H1 (cell line): ENCODE results near the gene PRR27. TPM values are rescaled to one million over a fixed set of nuclear protein-coding genes. Genes with fewer than 3 reads are reported as not detected.

Experiments
- CHD1 ChIP-seq: IDR thresholded peaks from 2 replicates; pipeline ENCODE4 v1.6.1; 2012; ENCODE audit warnings: low read depth, low read length, improper control_type of control experiment
- SP2 ChIP-seq: IDR thresholded peaks from 2 replicates; pipeline ENCODE4 v1.6.1; 2012; ENCODE audit warnings: mild to moderate bottlenecking, low read length, inconsistent platforms
- polyA plus RNA-seq, 7 experiments: library from polyadenylated mRNA; depleted of rRNA in 3 of 7; stranded (reverse) in 5 of 7; unstranded in 2 of 7; fragments of >200 nt in 5 of 7; fragments of 200-250 nt in 2 of 7; gene quantifications; 1 replicate in 5 of 7; 2 replicates in 1 of 7; 4 replicates in 1 of 7; pipeline versions ENCODE4 v1.2.1 to v1.2.3, GENCODE V29; 2011 to 2013; ENCODE audit warnings: missing spikeins in 2 of 7, mixed read lengths in 2 of 7
- total RNA-seq: library from RNA; stranded (reverse); fragmentation: NEBNext Ultra II Directional; extraction: Animal tissue kit (Norgen Biotek cat#: 25700); gene quantifications from 2 replicates; pipeline ENCODE4 v1.2.1, GENCODE V29; 2021
- TF ChIP-seq, protein P1 (sequence below): fragments of 300-600 bp; sonication (generic); IDR thresholded peaks from 2 replicates; pipeline ENCODE4 v1.7.1; 2012; ENCODE audit warnings: low read length, moderate library complexity, mild to moderate bottlenecking, inconsistent platforms; ENCODE audit not compliant: insufficient replicate concordance

PRR27 gene
- total and polyA plus RNA-seq, 2 of the 8 experiments (the other 6 are each of a cell fraction or from before 2014, with no cell fraction given), result not detected

DNA sequence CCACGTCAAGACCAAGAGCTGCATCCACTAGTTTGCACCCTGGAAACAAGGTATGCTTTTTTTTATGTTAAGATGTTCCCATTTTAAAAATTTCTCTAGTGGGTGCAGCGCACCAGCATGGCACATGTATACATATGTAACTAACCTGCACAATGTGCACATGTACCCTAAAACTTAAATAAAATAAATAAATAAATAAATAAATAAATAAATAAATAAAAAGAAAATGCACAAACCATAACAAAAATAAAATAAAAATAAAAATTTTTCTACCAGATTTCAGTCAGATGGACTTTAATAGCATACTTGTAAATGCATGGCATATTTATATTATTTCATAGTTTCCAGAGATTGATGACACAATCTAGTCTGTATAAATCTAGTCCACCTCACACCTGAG is 1.9 kb upstream of the PRR27 start (continued):
- TF ChIP-seq CHD1 (no peak), SP2 (no peak)
- TF ChIP-seq, protein P1, sequence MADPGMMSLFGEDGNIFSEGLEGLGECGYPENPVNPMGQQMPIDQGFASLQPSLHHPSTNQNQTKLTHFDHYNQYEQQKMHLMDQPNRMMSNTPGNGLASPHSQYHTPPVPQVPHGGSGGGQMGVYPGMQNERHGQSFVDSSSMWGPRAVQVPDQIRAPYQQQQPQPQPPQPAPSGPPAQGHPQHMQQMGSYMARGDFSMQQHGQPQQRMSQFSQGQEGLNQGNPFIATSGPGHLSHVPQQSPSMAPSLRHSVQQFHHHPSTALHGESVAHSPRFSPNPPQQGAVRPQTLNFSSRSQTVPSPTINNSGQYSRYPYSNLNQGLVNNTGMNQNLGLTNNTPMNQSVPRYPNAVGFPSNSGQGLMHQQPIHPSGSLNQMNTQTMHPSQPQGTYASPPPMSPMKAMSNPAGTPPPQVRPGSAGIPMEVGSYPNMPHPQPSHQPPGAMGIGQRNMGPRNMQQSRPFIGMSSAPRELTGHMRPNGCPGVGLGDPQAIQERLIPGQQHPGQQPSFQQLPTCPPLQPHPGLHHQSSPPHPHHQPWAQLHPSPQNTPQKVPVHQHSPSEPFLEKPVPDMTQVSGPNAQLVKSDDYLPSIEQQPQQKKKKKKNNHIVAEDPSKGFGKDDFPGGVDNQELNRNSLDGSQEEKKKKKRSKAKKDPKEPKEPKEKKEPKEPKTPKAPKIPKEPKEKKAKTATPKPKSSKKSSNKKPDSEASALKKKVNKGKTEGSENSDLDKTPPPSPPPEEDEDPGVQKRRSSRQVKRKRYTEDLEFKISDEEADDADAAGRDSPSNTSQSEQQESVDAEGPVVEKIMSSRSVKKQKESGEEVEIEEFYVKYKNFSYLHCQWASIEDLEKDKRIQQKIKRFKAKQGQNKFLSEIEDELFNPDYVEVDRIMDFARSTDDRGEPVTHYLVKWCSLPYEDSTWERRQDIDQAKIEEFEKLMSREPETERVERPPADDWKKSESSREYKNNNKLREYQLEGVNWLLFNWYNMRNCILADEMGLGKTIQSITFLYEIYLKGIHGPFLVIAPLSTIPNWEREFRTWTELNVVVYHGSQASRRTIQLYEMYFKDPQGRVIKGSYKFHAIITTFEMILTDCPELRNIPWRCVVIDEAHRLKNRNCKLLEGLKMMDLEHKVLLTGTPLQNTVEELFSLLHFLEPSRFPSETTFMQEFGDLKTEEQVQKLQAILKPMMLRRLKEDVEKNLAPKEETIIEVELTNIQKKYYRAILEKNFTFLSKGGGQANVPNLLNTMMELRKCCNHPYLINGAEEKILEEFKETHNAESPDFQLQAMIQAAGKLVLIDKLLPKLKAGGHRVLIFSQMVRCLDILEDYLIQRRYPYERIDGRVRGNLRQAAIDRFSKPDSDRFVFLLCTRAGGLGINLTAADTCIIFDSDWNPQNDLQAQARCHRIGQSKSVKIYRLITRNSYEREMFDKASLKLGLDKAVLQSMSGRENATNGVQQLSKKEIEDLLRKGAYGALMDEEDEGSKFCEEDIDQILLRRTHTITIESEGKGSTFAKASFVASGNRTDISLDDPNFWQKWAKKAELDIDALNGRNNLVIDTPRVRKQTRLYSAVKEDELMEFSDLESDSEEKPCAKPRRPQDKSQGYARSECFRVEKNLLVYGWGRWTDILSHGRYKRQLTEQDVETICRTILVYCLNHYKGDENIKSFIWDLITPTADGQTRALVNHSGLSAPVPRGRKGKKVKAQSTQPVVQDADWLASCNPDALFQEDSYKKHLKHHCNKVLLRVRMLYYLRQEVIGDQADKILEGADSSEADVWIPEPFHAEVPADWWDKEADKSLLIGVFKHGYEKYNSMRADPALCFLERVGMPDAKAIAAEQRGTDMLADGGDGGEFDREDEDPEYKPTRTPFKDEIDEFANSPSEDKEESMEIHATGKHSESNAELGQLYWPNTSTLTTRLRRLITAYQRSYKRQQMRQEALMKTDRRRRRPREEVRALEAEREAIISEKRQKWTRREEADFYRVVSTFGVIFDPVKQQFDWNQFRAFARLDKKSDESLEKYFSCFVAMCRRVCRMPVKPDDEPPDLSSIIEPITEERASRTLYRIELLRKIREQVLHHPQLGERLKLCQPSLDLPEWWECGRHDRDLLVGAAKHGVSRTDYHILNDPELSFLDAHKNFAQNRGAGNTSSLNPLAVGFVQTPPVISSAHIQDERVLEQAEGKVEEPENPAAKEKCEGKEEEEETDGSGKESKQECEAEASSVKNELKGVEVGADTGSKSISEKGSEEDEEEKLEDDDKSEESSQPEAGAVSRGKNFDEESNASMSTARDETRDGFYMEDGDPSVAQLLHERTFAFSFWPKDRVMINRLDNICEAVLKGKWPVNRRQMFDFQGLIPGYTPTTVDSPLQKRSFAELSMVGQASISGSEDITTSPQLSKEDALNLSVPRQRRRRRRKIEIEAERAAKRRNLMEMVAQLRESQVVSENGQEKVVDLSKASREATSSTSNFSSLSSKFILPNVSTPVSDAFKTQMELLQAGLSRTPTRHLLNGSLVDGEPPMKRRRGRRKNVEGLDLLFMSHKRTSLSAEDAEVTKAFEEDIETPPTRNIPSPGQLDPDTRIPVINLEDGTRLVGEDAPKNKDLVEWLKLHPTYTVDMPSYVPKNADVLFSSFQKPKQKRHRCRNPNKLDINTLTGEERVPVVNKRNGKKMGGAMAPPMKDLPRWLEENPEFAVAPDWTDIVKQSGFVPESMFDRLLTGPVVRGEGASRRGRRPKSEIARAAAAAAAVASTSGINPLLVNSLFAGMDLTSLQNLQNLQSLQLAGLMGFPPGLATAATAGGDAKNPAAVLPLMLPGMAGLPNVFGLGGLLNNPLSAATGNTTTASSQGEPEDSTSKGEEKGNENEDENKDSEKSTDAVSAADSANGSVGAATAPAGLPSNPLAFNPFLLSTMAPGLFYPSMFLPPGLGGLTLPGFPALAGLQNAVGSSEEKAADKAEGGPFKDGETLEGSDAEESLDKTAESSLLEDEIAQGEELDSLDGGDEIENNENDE, result no peak
